NCI-H2171 treated with DMSO at 0.1 percent for 48 hours (cell line): ENCODE results near the gene CDHR2.
"Not testable (repeated sequence)": the region's sequence is repeated elsewhere in the genome, so short reads cannot be mapped to it uniquely, and the experiment has no call there.

Experiments used
- DNase-seq: peaks from one replicate; lab custom pipeline; 2025; lab: John Stamatoyannopoulos, UW

Gene CDHR2

DNA sequence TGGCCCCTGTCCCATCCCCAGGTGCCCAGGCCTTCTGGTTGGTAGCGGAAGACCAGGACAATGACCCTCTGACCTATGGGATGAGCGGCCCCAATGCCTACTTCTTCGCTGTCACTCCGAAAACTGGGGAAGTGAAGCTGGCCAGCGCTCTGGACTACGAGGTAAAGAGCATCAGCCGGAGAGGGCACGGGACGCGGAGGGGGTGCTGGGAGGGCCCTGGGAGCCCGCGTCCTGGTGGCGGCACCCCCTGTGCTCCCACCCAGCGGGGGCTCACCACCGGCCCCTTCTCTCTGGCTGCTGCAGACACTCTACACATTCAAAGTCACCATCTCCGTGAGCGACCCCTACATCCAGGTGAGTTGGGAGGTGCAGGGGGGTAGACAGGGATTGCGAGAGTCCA lies 19.5 kb downstream of the CDHR2 start:
- no peak for DNase-seq

DNA sequence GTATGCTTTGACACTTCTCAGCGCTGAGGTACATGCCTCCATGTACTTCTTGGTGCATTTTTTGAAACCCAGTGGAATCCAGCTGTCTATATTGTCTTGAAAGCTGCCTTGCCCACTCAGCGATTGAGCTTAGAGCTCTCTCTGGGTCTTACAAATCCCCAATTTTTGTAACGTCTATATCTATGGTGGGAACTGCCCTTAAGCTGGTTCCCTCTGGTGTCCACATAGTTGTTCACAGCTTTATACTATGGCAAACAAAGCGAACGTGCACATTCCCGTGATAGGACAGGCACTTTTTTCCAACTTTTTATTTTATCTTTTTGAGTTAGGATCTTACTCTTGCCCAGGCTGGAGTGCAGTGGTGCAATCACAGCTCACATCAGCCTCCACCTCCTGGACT lies 20.9 kb downstream of the CDHR2 start:
- no peak for DNase-seq

DNA sequence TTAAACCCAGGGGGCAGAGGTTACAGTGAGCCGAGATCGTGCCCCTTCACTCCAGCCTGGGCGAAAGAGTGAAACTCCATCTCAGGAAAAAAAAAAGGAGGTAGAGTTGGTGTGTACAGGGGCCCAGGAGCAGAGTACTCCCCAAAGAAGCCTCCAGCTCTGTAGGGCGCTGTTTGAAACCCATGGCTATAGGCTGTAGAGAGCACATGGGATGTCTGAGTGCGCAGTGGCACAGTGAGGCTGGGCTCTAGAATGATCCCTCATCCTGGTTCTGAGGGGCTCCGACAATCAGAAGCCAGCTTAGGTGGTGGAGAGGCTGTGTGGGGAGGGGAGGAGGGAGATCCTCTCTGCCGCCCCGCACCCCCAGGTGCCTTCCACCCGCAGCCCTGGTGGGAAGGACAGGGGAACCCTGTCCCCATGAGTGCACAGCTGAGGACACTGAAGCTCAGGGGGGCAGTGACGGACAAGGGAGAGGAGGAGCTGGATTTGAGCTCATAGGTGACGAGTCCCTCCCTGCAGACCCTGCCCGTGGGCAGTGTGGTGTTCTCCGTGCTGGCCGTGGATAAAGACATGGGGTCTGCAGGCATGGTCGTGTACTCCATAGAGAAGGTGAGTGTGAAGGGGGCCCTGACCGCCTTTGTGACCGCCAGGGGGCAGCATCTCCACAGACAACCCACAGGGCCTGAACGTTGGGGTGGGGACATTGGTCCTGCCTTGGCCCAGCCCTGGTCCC lies 24.6 kb downstream of the CDHR2 start:
- DNase-seq, result no peak

DNA sequence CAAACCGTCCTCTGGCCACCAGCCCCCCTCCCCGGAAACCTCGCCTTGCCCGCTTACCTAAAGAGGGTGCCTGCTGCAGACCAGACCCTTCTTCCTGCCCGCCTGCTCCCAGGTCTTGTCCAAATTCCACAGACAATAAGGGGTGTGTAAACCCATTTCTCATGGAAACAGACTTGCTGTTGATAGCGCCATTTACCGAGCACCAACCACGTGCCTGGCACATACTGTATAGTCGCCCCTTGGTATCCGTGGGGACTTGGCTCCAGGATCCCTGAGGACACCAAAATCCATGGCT lies 25.1 kb downstream of the CDHR2 start:
- DNase-seq, result no peak

DNA sequence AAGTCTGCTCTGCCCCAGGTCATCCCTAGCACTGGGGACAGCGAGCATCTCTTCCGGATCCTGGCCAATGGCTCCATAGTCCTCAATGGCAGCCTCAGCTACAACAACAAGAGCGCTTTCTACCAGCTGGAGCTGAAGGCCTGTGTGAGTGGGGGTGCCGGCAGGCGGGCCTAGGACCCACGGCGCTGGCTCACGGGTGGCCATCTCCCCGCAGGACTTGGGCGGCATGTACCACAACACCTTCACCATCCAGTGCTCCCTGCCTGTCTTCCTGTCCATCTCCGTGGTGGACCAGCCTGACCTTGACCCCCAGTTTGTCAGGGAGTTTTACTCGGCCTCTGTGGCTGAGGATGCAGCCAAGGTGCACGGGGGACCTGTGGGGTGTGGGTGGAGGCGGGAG lies 25.9 kb downstream of the CDHR2 start:
- no peak for DNase-seq

DNA sequence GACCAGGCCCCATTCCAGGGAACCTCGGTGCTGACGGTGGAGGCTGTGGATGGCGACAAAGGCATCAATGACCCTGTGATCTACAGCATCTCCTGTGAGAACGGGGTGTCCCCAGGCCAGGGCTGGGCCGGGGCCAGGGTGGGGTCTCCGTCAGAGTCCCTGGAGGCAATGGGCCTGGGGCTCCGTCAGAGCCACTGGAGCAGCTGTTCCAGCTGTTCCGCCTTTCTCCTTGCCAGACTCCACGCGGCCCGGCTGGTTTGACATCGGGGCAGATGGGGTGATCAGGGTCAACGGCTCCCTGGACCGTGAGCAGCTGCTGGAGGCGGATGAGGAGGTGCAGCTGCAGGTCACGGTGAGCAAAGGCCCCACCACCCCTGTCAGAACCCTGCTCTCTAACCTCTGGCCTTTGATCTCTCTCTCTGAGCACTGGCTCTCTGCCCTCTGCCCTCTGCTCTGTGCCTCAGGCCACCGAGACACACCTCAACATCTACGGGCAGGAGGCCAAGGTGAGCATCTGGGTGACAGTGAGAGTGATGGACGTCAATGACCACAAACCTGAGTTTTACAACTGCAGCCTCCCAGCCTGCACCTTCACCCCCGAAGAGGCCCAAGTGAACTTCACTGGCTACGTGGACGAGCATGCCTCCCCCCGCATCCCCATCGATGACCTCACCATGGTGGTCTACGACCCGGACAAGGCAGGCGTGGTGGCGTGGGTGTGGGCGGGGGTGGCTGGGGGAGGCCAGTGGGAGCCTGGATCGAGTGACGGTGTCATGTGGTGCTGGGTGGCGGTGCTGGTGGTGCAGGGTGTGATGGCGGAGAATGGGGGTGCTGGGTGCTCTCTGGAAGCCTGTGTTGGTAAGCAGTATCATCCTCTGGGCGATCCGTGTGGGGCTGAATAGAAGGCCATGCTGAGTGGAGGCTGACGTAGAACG lies 26.6 kb downstream of the CDHR2 start:
- no peak for DNase-seq

DNA sequence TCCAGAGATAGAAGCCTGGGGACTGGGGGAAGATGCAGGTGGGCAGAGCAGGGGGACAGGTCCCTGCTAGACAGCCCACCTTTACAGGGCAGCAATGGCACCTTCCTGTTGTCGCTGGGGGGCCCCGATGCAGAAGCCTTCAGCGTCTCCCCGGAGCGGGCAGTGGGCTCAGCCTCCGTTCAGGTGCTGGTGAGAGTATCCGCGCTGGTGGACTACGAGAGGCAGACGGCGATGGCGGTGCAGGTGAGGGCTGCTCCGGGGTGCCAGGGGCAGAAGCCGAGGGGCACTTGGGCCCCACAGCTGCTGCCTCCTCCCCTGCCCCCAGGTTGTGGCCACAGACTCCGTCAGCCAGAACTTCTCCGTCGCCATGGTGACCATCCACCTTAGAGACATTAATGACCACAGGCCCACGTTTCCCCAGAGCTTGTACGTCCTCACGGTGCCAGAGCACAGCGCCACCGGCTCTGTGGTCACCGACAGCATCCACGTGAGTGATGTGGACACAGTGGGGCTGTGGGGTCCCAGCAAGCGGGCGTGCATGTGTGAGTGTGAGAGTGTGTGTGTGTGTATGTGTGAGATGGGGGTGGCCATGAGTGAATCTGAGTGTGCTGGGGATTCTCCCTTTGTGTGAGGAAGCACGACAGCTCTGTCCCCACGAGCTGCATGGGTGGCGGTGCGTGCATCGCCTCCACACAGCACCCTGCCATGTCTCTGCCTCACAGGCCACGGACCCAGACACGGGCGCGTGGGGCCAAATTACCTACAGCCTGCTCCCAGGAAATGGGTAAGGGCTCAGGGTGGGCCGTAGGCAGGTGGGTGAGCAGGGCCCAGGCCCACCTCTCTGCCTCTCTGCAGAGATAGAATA lies 28.4 kb downstream of the CDHR2 start:
- no peak for DNase-seq

DNA sequence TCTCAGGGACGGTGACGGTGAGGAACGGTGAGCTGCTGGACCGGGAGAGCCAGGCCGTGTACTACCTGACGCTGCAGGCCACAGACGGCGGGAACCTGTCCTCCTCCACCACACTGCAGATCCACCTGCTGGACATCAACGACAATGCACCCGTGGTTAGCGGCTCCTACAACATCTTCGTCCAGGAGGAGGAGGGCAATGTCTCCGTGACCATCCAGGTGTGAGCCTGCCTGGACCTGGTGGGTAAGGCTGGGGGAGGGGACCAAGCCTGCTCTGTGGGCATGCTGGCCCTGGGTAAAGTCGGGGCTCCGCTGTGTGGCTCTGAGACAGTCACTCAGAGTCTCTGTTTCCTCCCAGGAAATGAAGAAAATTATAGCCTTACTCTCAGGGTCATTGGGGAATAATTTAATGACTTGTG lies 29.3 kb downstream of the CDHR2 start:
- no peak for DNase-seq

DNA sequence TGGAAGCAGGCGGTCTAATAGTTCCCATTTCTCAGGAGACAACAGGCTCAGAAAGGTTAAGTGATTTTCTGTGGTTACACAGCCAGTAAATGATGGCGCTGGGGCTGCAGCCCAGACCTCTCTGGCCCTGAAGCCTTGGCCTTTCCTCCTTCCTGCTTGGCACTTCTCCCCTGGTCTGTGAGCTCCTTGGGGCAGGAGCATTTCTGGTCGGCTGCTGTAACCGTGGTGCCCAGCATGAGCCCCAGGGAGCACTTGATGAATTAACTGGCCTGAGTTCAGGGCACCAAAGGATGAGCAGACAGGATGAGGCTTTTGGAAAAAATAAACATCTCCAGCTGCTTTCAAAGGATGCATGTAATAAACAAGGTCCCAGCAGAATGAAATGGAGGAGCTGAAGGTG lies 30.2 kb downstream of the CDHR2 start:
- no peak for DNase-seq

DNA sequence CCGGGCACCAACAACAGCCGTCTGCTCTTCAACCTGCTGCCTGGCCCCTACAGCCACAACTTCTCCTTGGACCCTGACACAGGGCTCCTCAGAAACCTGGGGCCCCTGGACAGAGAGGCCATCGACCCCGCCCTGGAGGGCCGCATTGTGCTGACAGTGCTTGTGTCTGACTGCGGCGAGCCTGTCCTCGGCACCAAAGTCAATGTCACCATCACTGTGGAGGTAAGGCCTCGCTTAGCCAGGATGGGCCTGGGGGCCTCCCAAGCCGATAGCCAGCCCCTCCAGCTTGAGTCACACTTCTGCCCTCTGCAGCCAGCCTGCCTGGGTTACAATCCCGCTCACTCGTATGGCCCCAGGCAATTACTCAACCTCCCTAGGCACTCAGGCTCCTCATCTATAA lies 32.2 kb downstream of the CDHR2 start:
- no peak for DNase-seq

DNA sequence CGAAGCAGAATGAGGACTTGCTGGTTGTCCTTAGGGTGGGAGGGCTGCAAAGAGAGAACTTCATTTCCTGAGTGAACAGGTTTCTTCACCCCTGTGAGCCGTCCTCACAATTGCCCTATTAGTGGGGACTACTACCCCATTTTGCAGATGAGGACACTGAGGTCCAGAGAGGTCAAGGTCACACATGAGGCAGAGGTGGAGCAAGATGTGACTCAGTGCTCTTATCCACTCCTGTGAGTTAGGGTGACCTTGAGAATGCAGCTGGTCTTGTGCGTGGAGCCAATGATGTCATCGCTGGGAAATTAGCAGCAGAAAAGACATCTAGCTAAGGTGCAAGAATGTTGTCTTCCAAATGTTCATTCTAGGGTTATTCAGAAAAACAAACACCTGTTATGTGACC lies 33.9 kb downstream of the CDHR2 start:
- no peak for DNase-seq

DNA sequence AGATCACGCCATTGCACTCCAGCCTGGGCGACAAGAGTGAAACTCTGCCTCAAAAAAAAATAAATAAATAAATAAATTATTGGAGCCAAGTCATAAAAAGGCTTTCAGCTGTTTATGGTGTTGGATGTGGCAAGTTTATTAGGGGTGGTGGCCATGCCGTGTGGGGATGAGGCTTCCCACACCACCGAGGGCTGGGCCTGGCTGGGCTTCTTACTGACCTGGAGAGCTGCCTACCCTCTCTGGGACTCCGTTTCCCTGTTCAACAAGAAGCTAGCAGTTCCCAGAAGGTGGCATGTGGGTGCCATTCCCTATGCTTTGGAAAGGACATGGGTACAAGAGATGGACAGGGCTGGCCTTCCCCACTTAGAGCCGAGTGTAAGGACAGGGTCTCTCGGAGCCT lies 38.3 kb downstream of the CDHR2 start:
- no peak for DNase-seq

DNA sequence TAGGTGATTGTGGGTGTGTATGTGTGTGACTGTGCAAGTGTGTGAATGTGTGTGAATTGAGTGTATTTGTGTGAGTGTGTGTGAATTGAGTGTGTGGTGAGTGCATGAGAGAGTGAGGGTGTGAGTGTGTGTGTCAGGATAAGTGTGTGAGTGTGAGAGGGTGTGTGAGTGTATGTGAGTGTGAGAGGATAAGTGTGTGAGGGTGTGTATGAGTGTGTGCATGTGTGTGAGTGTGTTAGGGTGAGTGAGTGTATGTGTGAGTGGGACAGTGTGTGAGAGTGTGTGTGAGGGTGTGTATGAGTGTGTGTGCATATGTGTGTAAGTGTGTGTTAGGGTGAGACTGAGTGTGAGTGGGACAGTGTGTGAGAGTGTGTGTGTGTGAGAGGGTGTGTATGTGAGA lies 39.2 kb downstream of the CDHR2 start:
- no peak for DNase-seq

DNA sequence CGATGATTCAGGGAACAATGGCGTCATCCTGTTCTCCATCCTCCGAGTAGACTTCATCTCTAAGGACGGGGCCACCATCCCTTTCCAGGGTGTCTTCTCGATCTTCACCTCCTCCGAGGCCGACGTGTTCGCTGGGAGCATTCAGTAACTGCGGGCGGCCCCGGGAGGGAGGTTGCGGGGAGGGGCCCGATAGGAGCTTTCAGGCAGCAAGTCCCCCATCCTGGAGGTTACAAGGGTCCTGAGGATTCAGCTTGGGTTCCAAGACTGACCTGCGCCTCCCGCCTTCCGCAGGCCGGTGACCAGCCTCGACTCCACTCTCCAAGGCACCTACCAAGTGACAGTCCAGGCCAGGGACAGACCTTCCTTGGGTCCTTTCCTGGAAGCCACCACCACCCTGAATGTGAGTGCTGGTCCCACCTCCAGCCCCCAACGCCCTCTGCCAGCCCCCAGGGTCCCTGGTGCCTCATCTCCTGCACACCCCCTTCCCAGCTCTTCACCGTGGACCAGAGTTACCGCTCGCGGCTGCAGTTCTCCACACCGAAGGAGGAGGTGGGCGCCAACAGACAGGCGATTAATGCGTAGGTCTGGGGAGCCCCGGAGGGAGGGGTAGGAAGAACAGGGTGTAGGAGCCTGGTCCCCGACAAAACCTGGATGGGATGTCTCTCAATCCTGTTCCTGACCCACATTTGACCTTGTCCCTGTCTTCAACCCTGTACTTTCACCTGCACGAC lies 40.1 kb downstream of the CDHR2 start:
- DNase-seq, result no peak

DNA sequence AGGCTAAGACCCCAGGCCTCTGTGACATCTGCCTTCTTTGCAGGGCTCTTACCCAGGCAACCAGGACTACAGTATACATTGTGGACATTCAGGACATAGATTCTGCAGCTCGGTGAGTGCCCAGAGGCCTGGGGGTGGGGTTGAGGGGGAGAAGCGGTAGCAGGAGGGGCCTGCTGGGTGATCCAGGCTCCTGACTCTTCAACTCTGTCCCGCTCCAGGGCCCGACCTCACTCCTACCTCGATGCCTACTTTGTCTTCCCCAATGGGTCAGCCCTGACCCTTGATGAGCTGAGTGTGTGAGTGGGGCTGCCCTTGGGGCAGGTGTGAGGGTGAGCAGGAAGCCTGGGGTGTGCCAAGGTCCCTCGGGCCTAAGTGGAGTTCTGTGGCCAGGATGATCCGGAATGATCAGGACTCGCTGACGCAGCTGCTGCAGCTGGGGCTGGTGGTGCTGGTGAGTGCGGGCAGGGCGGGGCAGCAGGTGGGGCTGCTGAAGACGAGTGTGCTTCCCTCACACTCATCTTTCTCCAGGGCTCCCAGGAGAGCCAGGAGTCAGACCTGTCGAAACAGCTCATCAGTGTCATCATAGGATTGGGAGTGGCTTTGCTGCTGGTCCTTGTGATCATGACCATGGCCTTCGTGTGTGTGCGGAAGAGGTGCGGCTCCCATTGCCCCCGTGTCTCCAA lies 41.0 kb downstream of the CDHR2 start:
- no peak for DNase-seq

DNA sequence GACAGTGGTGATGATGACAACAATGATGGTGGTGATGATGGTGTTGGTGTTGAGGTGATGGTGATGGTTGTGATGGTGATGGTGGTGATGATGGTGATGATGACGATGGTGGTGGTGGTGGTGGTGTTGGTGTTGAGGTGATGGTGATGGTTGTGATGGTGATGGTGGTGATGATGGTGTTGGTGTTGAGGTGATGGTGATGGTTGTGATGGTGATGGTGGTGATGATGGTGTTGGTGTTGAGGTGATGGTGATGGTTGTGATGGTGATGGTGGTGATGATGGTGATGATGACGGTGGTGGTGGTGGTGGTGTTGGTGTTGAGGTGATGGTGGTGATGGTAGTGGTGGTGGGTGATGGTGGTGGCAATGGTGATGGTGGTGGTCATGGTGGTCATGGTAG lies 42.5 kb downstream of the CDHR2 start:
- DNase-seq, result not testable (repeated sequence)

DNA sequence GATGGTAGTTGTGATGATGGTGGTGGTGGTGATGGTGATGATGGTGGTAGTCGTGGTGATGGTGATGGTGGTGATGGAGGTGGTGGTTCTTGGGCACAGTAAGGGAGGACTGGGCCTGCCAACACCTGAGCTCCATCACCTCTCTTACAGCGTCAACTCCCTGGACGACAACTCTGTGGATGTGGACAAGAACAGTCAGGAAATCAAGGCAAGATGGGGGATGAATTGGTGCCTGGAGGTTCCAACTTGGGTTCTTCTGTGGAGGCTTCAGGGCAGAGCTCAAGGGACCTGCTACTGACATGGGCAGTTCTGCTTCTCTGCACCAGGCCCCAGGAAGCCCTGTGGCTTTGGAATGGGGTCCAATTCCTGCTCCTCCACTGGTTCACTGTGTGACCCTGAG lies 43.4 kb downstream of the CDHR2 start:
- no peak for DNase-seq

DNA sequence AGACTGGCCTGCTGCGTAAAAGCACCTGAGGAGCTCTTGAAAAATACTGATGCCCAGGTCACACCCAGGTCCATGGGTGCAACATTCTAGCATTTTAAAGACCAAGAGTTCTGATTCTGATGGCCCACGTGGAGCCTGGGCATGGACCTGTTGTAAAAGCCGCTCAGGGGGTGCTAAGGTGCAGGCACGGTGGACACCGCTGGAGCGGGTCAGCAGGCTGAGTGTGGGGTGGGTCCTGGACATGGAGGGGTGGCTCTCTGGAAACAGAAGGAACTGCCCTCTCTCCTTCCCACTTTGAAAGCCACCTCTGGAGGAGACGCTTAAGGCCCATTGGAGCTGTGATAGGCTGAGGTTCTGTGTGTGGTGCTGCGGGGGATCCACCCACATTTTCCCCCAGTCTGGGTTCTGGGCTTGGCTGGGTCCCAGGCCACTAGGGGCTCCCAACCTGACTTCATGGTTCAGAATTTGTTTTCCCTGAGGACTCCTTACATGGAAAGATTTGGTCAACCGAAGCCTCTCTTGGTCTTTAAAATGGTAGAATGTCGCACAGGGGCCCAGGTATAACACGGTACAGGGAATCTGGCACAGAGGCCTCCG lies 44.2 kb downstream of the CDHR2 start:
- no peak for DNase-seq

DNA sequence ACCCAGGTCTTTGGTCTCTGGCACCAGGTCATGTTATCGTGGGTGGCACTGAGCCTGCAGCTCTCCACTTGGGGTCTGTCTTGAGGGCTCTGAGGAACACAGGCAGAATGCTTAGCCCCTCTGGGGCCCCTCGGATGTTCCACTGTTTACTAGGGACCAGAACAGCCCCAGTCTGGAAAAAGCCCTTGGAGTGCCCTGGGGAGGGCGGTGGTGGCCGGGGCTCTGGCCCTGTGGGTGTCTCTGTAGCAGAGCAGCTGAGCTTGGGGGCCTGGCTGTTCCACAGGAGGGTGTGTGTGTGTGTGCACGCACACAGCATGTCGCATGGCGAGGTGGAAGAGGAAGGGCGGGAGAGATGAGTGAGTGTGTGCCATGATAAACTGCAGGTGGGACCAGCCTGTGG lies 45.4 kb downstream of the CDHR2 start:
- no peak for DNase-seq

DNA sequence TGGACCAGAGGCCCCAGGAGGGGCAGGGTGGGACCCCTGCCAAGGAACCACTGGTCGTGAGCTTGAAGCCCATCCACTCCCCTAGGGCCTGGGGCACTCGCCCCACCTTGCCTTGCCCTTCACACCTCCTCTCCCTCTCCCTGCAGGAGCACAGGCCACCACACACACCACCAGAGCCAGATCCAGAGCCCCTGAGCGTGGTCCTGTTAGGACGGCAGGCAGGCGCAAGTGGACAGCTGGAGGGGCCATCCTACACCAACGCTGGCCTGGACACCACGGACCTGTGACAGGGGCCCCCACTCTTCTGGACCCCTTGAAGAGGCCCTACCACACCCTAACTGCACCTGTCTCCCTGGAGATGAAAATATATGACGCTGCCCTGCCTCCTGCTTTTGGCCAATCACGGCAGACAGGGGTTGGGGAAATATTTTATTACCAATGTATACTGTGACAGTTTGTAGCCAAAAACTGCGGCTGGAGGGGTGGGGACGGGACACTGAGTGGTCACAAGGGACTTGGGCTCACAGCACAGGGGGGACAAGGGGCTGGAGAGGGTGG lies 46.3 kb downstream of the CDHR2 start:
- no peak for DNase-seq
